ENCODE results near the gene MGAT3. TPM values are rescaled to one million over a fixed set of nuclear protein-coding genes. Genes with fewer than 3 reads are reported as not detected.
A peak's percentile ranks its signal among the peaks of the same experiment; 100 is the strongest.

MGAT3 gene
- total RNA-seq, 4 donors from 2014 or later, result 0.55 to 1.0 (median 0.59) TPM

GRCh38 chr22:39433476-39434242 lies 23.2 kb upstream of the MGAT3 start:
- intact Hi-C loops (cut with DNase I; ENCODE audit: low total_unique reads), result loop anchor here (5.0 kb wide), 2 partner anchors 36 to 69 kb away; partner anchors contain the start of genes MIEF1 and TAB1
- in situ Hi-C loops (cut with MboI; ENCODE audit: low sequenced_read_pairs in 4 of 4), result no loop called here
- Histone ChIP-seq H3K27ac (peak overlapping the region in 3 of 4 donors; percentile 50 to 90 (median 89)), H3K9me3 (no peaks in the 10 kb centered on the region), H3K4me1 (peaks cover 37 to 53% of the 10 kb centered on the region in 2 donors), H3K4me3 (no peak overlapping the region), H3K27me3 (peaks cover 0 to 3% (median 0%) of the 10 kb centered on the region in 3 donors), H3K36me3 (peaks cover 0 to 28% of the 10 kb centered on the region in 2 donors)
- TF ChIP-seq POLR2A (IDR thresholded peaks at IDR 0.05), result no peak
- TF ChIP-seq, protein P1, sequence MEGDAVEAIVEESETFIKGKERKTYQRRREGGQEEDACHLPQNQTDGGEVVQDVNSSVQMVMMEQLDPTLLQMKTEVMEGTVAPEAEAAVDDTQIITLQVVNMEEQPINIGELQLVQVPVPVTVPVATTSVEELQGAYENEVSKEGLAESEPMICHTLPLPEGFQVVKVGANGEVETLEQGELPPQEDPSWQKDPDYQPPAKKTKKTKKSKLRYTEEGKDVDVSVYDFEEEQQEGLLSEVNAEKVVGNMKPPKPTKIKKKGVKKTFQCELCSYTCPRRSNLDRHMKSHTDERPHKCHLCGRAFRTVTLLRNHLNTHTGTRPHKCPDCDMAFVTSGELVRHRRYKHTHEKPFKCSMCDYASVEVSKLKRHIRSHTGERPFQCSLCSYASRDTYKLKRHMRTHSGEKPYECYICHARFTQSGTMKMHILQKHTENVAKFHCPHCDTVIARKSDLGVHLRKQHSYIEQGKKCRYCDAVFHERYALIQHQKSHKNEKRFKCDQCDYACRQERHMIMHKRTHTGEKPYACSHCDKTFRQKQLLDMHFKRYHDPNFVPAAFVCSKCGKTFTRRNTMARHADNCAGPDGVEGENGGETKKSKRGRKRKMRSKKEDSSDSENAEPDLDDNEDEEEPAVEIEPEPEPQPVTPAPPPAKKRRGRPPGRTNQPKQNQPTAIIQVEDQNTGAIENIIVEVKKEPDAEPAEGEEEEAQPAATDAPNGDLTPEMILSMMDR (IDR thresholded peaks at IDR 0.05 in 4 of 5, conservative IDR thresholded peaks at IDR 0.05 in 1 of 5), result no peak
- DNase-seq (no peak), ATAC-seq (no peak)

DNA sequence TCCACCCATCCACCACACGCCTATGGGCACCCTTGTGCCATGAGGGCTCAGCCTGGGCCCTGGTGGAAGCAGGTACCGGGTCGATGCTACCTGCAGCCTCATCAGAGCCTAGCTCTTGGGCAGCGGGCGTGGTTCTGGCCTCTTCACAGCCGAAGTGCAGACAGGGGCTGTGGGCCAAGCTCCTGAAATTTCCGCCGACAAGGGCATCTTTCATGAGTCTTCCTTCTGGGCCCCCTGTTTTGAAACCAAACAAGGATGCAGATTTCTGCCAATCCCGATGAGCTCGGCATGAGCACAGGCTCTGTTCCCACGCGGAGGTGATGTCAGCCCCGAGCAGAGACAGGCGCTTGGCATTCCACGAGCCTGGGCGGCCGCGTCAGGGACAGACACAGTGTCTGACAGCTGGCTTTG lies 22.6 kb upstream of the MGAT3 start:
- intact Hi-C loops (cut with DNase I; ENCODE audit: low total_unique reads) (loop anchor here (5.0 kb wide), 2 partner anchors 37 to 68 kb away; partner anchors contain the start of genes MIEF1 and TAB1), in situ Hi-C loops (cut with MboI; ENCODE audit: low sequenced_read_pairs in 4 of 4) (no loop called here)
- DNase-seq (peak in 1 of 2 donors; percentile 58), ATAC-seq (no peak)
- Histone ChIP-seq H3K4me1 (peaks cover 37 to 53% of the 10 kb centered on the region in 2 donors), H3K27ac (peak overlapping the region in 3 of 4 donors; percentile 50 to 90 (median 89)), H3K4me3 (no peak overlapping the region), H3K27me3 (peaks cover 0 to 6% (median 2%) of the 10 kb centered on the region in 3 donors), H3K9me3 (no peaks in the 10 kb centered on the region), H3K36me3 (peaks cover 0 to 23% of the 10 kb centered on the region in 2 donors)
- TF ChIP-seq POLR2A (IDR thresholded peaks at IDR 0.05), result no peak
- TF ChIP-seq, protein P1 (IDR thresholded peaks at IDR 0.05 in 4 of 5, conservative IDR thresholded peaks at IDR 0.05 in 1 of 5), result no peak

DNA sequence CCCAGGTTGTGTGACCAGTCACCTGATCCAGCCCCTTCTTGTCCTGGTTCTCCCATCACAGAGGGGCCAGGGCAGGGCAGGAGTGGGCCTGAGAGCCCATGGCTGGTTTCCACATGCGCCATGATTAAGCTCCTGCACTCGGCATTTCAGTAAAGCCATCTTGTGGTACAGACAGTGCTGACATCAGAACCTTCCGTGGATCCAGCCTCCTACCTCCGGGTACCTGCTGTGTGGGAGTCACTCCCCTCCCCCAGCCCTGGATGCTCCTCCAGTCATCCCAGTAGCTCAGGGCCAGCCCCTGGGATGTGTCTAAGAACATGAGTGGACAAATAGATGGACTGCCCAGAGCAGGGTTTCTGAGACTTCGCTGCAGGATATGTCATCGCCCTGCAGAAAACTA lies 22.1 kb upstream of the MGAT3 start:
- Histone ChIP-seq H3K4me3 (no peak overlapping the region), H3K27ac (peak overlapping the region in 3 of 4 donors; percentile 50 to 90 (median 89)), H3K9me3 (no peaks in the 10 kb centered on the region), H3K4me1 (peaks cover 37 to 53% of the 10 kb centered on the region in 2 donors), H3K27me3 (peaks cover 0 to 10% (median 7%) of the 10 kb centered on the region in 3 donors), H3K36me3 (peaks cover 0 to 19% of the 10 kb centered on the region in 2 donors)
- no peak for ATAC-seq
- intact Hi-C loops (cut with DNase I; ENCODE audit: low total_unique reads), result loop anchor here (5.0 kb wide), 2 partner anchors 37 to 68 kb away; partner anchors contain the start of genes MIEF1 and TAB1
- in situ Hi-C loops (cut with MboI; ENCODE audit: low sequenced_read_pairs in 4 of 4), result no loop called here
- TF ChIP-seq, protein P1 (IDR thresholded peaks at IDR 0.05 in 4 of 5, conservative IDR thresholded peaks at IDR 0.05 in 1 of 5), result no peak
- TF ChIP-seq POLR2A (IDR thresholded peaks at IDR 0.05), result no peak
- no peak for DNase-seq

- no peak for ATAC-seq
- DNase-seq, result no peak
- Histone ChIP-seq H3K36me3 (peaks cover 0 to 10% of the 10 kb centered on the region in 2 donors), H3K4me1 (peaks cover 35 to 53% of the 10 kb centered on the region in 2 donors), H3K4me3 (no peak overlapping the region), H3K9me3 (no peaks in the 10 kb centered on the region), H3K27me3 (peaks cover 9 to 16% (median 15%) of the 10 kb centered on the region in 3 donors), H3K27ac (no peak overlapping the region)
- TF ChIP-seq, protein P1 (IDR thresholded peaks at IDR 0.05 in 4 of 5, conservative IDR thresholded peaks at IDR 0.05 in 1 of 5), result no peak
- no peak for TF ChIP-seq POLR2A (IDR thresholded peaks at IDR 0.05)
- intact Hi-C loops (cut with DNase I; ENCODE audit: low total_unique reads) (no loop called here), in situ Hi-C loops (cut with MboI; ENCODE audit: low sequenced_read_pairs in 4 of 4) (no loop called here)
Observed at GRCh38 chr22:39435616-39436015, 21.2 kb upstream of the MGAT3 start.

All from gastrocnemius medialis (tissue), 4 donors.